ENCODE measurements around the gene QSOX2.

- TF ChIP-seq CTCF (IDR thresholded peaks at IDR 0.05 in 8 of 11, conservative IDR thresholded peaks at IDR 0.05 in 3 of 11): no peak
- TF ChIP-seq POLR2A (IDR thresholded peaks at IDR 0.05): no peak
- TF ChIP-seq POLR2AphosphoS5 (IDR thresholded peaks at IDR 0.05): no peak
These were observed 2.0 kb downstream of the QSOX2 start for GRCh38 chr9:136243631-136244030.
